Neural progenitor cell (in vitro differentiated cells): ENCODE measurements around the gene ATF6.

Experiments
- CTCF ChIP-seq: fragments of 200-600 bp; sonication (generic); IDR thresholded peaks from 2 replicates; pipeline ENCODE4 v1.5.1; 2017; ENCODE audit warnings: antibody characterized with exemption, mild to moderate bottlenecking
- EZH2 ChIP-seq: fragments of 200-600 bp; sonication (generic); IDR thresholded peaks from 2 replicates; pipeline ENCODE4 v1.6.1; 2017; ENCODE audit warnings: antibody characterized with exemption, mild to moderate bottlenecking, moderate library complexity
- EZH2phosphoT487 ChIP-seq: fragments of 200-600 bp; sonication (generic); IDR thresholded peaks from 2 replicates; pipeline ENCODE4 v1.6.1; 2017; ENCODE audit warnings: antibody characterized with exemption

GRCh38 chr1:161902182-161902581 is 136.1 kb downstream of the ATF6 start:
- TF ChIP-seq CTCF (no peak), EZH2 (no peak), EZH2phosphoT487 (no peak)
